Heart left ventricle (tissue), 16 donors: ENCODE measurements around the gene HTRA3. TPM values are rescaled to one million over a fixed set of nuclear protein-coding genes. Genes with fewer than 3 reads are reported as not detected.

ENCODE experiments used
- ATAC-seq, 4 donors: fragments of 200-7000 bp; cut with Tn5 transposase; one replicate each; pipeline ENCODE4 v1.9.1; 2020 to 2022; ENCODE audit warnings: moderate library complexity in 4 of 4, mild to moderate bottlenecking in 3 of 4, moderate number of reproducible peaks in 1 of 4
- DNase-seq, 5 donors: peaks; one replicate each; pipeline ENCODE4 v3.0.0-alpha.2; 2020
- H3K27ac ChIP-seq, 12 donors: fragments of 200-600 bp; sonication (generic) in 4 of 12; one replicate each; pipeline versions ENCODE4 v1.5.0 to v1.8.0; 2016 to 2022; ENCODE audit warnings: mild to moderate bottlenecking in 2 of 12
- H3K27me3 ChIP-seq, 9 donors: fragments of 200-600 bp; sonication (generic) in 2 of 9; one replicate each; pipeline versions ENCODE4 v1.5.1 to v1.8.0; 2016 to 2022; ENCODE audit warnings: mild to moderate bottlenecking in 3 of 9
- H3K36me3 ChIP-seq, 9 donors: fragments of 200-600 bp; sonication (generic) in 2 of 9; one replicate each; pipeline versions ENCODE4 v1.5.0 to v1.8.0; 2018 to 2022; ENCODE audit warnings: mild to moderate bottlenecking in 2 of 9
- H3K4me1 ChIP-seq, 12 donors: fragments of 200-600 bp; sonication (generic) in 4 of 12; one replicate each; pipeline versions ENCODE4 v1.5.0 to v1.8.0; 2016 to 2022; ENCODE audit warnings: mild to moderate bottlenecking in 3 of 12
- H3K4me3 ChIP-seq, 12 donors: fragments of 200-600 bp; sonication (generic) in 4 of 12; one replicate each; pipeline versions ENCODE4 v1.5.0 to v1.8.0; 2017 to 2022; ENCODE audit warnings: mild to moderate bottlenecking in 9 of 12, moderate library complexity in 4 of 12
- H3K9me3 ChIP-seq, 12 donors: fragments of 200-600 bp; sonication (generic) in 4 of 12; one replicate each; pipeline versions ENCODE4 v1.5.0 to v1.8.0; 2016 to 2022; ENCODE audit warnings: mild to moderate bottlenecking in 1 of 12
- POLR2A ChIP-seq, 2 donors: fragments of 450-650 bp; IDR thresholded peaks; one replicate each; pipeline ENCODE4 v1.6.1; 2017; ENCODE audit warnings: antibody characterized with exemption in 2 of 2, mild to moderate bottlenecking in 2 of 2, moderate library complexity in 2 of 2
- WGBS, 4 donors: extraction: QIAGEN DNeasy Blood & Tissue Kit in 2 of 4; methylation state at CpG; one replicate each; pipeline versions ENCODE4 v1.1.5 to v1.1.7; 2013 to 2018; 5-methylcytosine and 5-hydroxymethylcytosine counted together
- intact Hi-C, 10 donors: fragments of 100-400 bp; cut with DNase I; formaldehyde crosslinking; loops; one replicate each; pipeline versions ENCODE4 v1.11.1 to v1.14.2; 2022
- polyA plus RNA-seq, 2 donors: library from polyadenylated mRNA; stranded (reverse); fragments of 200-250 nt; gene quantifications; one replicate each; pipeline ENCODE4 v1.2.3, GENCODE V29; 2013
- total RNA-seq, 9 donors: library from RNA; depleted of rRNA in 2 of 9; stranded (reverse); fragments of >200 nt in 2 of 9; fragmentation: NEBNext Ultra II Directional in 3 of 9; extraction: Animal tissue kit (Norgen Biotek cat#: 25700) in 3 of 9; gene quantifications; one replicate each; pipeline versions ENCODE4 v1.1.0 to v1.2.4, GENCODE V29; 2016 to 2023
- TF ChIP-seq, protein P1 (sequence below), 12 donors: fragments of 200-600 bp; sonication (generic) in 4 of 12; IDR thresholded peaks; one replicate each; pipeline versions ENCODE4 v1.5.0 to v1.8.0; 2018 to 2022; ENCODE audit warnings: antibody characterized with exemption in 12 of 12, mild to moderate bottlenecking in 5 of 12
- donor health status: ischemic (EF 13 %, LVEDD 7.1; RV severe dilation, severe dysfunction).
- donor health status: healthy with polysubstance abuse.
- donor health status: DM: no; HTN: yes; CAD: no.
- donor health status: DM: no; HTN: no; CAD: no.
- donor health status: ischemic (EF 25% LVEDD 6.9; RV normal size, moderate dysfunction).
- donor health status: ischemic (EF 25% LVEDD 5.7; RV mildly dilated, moderate dysfunction).
- donor health status: healthy.
- donor health status: DM: yes; HTN: yes; CAD: no.
- donor health status: ischemic (EF 35%, LVEDD 5.7; RV mildly dilated, moderate dysfunction).
- donor health status: nonischemic (EF 11% LVEDD 7.7; RV severe dilation, severe dysfunction).
- donor health status: DM: yes; HTN: yes; CAD: no.
- donor health status: PGD.
- donor health status: ischemic (EF 29% LVEDD 5.4; RV normal size, mild dysfunction).
- donor health status: nonischemic (EF 23%, LVEDD 6.1; RV moderate dilation, normal function).

Gene HTRA3
- total and polyA plus RNA-seq, 11 donors = 26.8 to 84.6 (median 50.1) TPM

- ATAC-seq (peak in 2 of 4 donors; percentile 16 to 37), DNase-seq (peak in 4 of 5 donors; percentile 15 to 44 (median 23))
- Histone ChIP-seq H3K4me1 (no peaks in the 10 kb centered on the region), H3K9me3 (peaks cover 0 to 12% (median 0%) of the 10 kb centered on the region in 12 donors), H3K27ac (no peak overlapping the region), H3K36me3 (peaks cover 0 to 53% (median 4%) of the 10 kb centered on the region in 9 donors), H3K27me3 (no peaks in the 10 kb centered on the region), H3K4me3 (no peak overlapping the region)
- 71 to 78% (median 77%) methylated on average over 20 of the region's 20 CpGs for WGBS, 4 donors
- intact Hi-C loops = no loop called here
- TF ChIP-seq POLR2A (IDR thresholded peaks at IDR 0.05) = no peak
- TF ChIP-seq, protein P1, sequence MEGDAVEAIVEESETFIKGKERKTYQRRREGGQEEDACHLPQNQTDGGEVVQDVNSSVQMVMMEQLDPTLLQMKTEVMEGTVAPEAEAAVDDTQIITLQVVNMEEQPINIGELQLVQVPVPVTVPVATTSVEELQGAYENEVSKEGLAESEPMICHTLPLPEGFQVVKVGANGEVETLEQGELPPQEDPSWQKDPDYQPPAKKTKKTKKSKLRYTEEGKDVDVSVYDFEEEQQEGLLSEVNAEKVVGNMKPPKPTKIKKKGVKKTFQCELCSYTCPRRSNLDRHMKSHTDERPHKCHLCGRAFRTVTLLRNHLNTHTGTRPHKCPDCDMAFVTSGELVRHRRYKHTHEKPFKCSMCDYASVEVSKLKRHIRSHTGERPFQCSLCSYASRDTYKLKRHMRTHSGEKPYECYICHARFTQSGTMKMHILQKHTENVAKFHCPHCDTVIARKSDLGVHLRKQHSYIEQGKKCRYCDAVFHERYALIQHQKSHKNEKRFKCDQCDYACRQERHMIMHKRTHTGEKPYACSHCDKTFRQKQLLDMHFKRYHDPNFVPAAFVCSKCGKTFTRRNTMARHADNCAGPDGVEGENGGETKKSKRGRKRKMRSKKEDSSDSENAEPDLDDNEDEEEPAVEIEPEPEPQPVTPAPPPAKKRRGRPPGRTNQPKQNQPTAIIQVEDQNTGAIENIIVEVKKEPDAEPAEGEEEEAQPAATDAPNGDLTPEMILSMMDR (IDR thresholded peaks at IDR 0.05) = no peak
These were observed 28.3 kb downstream of the HTRA3 start for GRCh38 chr4:8297691-8298485.

GRCh38 chr4:8300832-8301231, 31.3 kb downstream of the HTRA3 start:
- no peak overlapping the region for H3K4me3 ChIP-seq
- ATAC-seq = no peak
- H3K27ac ChIP-seq = no peak overlapping the region
- no peaks in the 10 kb centered on the region for H3K27me3 ChIP-seq
- peaks cover 0 to 12% (median 0%) of the 10 kb centered on the region in 12 donors for H3K9me3 ChIP-seq
- H3K4me1 ChIP-seq = peaks cover 0 to 5% (median 1%) of the 10 kb centered on the region in 12 donors
- no peak for DNase-seq
- TF ChIP-seq, protein P1 (IDR thresholded peaks at IDR 0.05) = no peak
- no peak for TF ChIP-seq POLR2A (IDR thresholded peaks at IDR 0.05)
- intact Hi-C loops = no loop called here
- WGBS, 4 donors = 88 to 95% (median 90%) methylated on average over 1 of the region's 1 CpG
- peaks cover 0 to 38% (median 0%) of the 10 kb centered on the region in 9 donors for H3K36me3 ChIP-seq

GRCh38 chr4:8301851-8302730, 32.5 kb downstream of the HTRA3 start:
- H3K4me1 ChIP-seq = peaks cover 0 to 17% (median 14%) of the 10 kb centered on the region in 12 donors
- H3K27me3 ChIP-seq = no peaks in the 10 kb centered on the region
- no peak for ATAC-seq
- no peak overlapping the region for H3K27ac ChIP-seq
- H3K36me3 ChIP-seq = peaks cover 0 to 25% (median 0%) of the 10 kb centered on the region in 9 donors
- H3K9me3 ChIP-seq = peaks cover 0 to 12% (median 0%) of the 10 kb centered on the region in 12 donors
- DNase-seq = peak in 2 of 5 donors; percentile 10 to 21
- intact Hi-C loops = no loop called here
- TF ChIP-seq, protein P1 (IDR thresholded peaks at IDR 0.05) = no peak
- TF ChIP-seq POLR2A (IDR thresholded peaks at IDR 0.05) = no peak
- no peak overlapping the region for H3K4me3 ChIP-seq
- 92 to 97% (median 94%) methylated on average over 18 to 22 of the region's 22 CpGs for WGBS, 4 donors

- no peak overlapping the region for H3K27ac ChIP-seq
- no peak for TF ChIP-seq POLR2A (IDR thresholded peaks at IDR 0.05)
- TF ChIP-seq, protein P1 (IDR thresholded peaks at IDR 0.05) = no peak
- H3K27me3 ChIP-seq = no peaks in the 10 kb centered on the region
- peaks cover 0 to 12% (median 0%) of the 10 kb centered on the region in 12 donors for H3K9me3 ChIP-seq
- no peak for ATAC-seq
- H3K36me3 ChIP-seq = peaks cover 0 to 24% (median 0%) of the 10 kb centered on the region in 9 donors
- intact Hi-C loops = no loop called here
- H3K4me3 ChIP-seq = no peak overlapping the region
- WGBS, 4 donors = 74 to 87% (median 87%) methylated on average over 4 of the region's 4 CpGs
- peaks cover 0 to 22% (median 16%) of the 10 kb centered on the region in 12 donors for H3K4me1 ChIP-seq
- peak in 2 of 5 donors; percentile 3 to 9 for DNase-seq
These were observed 33.5 kb downstream of the HTRA3 start for GRCh38 chr4:8303081-8303480.
